Measurements from ENCODE around the gene PNLIPRP1.

PNLIPRP1 gene

DNA sequence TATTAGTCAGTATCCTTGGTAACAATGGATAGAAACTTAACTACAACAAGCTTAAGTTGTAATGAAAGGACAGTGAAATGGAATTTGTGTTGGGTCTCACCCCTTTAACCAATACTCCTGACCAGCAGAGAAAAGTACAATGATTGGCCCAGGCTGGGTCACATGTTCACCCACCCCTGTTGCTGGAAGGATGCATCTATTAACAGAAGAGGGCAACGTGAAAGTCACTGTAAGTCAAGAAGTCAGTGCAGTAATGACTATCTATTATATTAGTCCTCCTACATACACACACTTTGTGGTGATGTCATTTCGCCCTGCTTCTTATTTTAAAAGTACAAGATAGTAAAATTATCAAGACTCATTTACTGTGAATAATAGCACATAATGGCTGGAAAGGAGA is 46.2 kb downstream of the PNLIPRP1 start:
- Histone ChIP-seq H3K4me2 (ENCODE audit: low read depth, low read length, poor library complexity, severe bottlenecking) (no peak overlapping the region), H3F3A (ENCODE audit: insufficient read depth) (no peaks in the 10 kb centered on the region), H3K27ac (ENCODE audit: low read depth, low read length) (no peak overlapping the region), H3K9ac (ENCODE audit: low read length) (no peak overlapping the region), H3K27me3 (ENCODE audit: low read length) (no peaks in the 10 kb centered on the region), H3K9me2 (replicated peaks; ENCODE audit: insufficient read depth, low read length) (no peaks in the 10 kb centered on the region), H3K36me3 (ENCODE audit: low read length) (no peaks in the 10 kb centered on the region), H3K4me3 (ENCODE audit: insufficient read depth, low read length, poor library complexity, severe bottlenecking) (no peak overlapping the region), H3K79me2 (ENCODE audit: insufficient read depth, low read length) (no peaks in the 10 kb centered on the region), H3K9me3 (ENCODE audit: insufficient read depth, low read length) (no peaks in the 10 kb centered on the region), H2AFZ (ENCODE audit: low read depth, low read length, severe bottlenecking) (no peak overlapping the region), H4K20me1 (ENCODE audit: low read depth, low read length) (no peaks in the 10 kb centered on the region)
- TF ChIP-seq, protein P1, sequence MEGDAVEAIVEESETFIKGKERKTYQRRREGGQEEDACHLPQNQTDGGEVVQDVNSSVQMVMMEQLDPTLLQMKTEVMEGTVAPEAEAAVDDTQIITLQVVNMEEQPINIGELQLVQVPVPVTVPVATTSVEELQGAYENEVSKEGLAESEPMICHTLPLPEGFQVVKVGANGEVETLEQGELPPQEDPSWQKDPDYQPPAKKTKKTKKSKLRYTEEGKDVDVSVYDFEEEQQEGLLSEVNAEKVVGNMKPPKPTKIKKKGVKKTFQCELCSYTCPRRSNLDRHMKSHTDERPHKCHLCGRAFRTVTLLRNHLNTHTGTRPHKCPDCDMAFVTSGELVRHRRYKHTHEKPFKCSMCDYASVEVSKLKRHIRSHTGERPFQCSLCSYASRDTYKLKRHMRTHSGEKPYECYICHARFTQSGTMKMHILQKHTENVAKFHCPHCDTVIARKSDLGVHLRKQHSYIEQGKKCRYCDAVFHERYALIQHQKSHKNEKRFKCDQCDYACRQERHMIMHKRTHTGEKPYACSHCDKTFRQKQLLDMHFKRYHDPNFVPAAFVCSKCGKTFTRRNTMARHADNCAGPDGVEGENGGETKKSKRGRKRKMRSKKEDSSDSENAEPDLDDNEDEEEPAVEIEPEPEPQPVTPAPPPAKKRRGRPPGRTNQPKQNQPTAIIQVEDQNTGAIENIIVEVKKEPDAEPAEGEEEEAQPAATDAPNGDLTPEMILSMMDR (IDR thresholded peaks at IDR 0.05; ENCODE audit: insufficient read depth, low read length, poor library complexity, severe bottlenecking) = no peak
- no peak for TF ChIP-seq EZH2phosphoT487 (conservative IDR thresholded peaks at IDR 0.05; ENCODE audit: low read length)

DNA sequence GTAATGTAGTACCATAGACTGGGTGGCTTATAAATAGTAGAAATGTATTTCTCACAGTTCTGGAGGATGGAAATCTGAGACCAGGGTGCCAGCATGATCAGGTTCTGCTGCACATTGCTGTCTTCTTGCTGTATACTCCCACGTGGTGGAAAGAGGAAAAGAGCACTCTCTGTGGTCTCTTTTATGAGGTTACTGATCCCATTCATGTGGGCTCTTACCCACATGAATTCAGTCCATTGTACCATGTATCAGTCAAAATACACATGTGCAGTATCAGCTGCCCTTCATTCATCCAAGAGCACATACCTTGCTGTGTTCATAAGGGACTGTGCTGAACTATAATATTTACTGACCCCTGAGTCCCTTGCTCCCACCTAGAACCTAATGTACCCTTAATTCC is 47.1 kb downstream of the PNLIPRP1 start:
- Histone ChIP-seq H3K9ac (ENCODE audit: low read length) (no peak overlapping the region), H3K79me2 (ENCODE audit: insufficient read depth, low read length) (no peaks in the 10 kb centered on the region), H3K36me3 (ENCODE audit: low read length) (no peaks in the 10 kb centered on the region), H3K9me2 (replicated peaks; ENCODE audit: insufficient read depth, low read length) (no peaks in the 10 kb centered on the region), H3K9me3 (ENCODE audit: insufficient read depth, low read length) (no peaks in the 10 kb centered on the region), H3K4me3 (ENCODE audit: insufficient read depth, low read length, poor library complexity, severe bottlenecking) (no peak overlapping the region), H3K27ac (ENCODE audit: low read depth, low read length) (no peak overlapping the region), H2AFZ (ENCODE audit: low read depth, low read length, severe bottlenecking) (no peak overlapping the region), H3F3A (ENCODE audit: insufficient read depth) (no peaks in the 10 kb centered on the region), H3K4me2 (ENCODE audit: low read depth, low read length, poor library complexity, severe bottlenecking) (no peak overlapping the region), H3K27me3 (ENCODE audit: low read length) (no peaks in the 10 kb centered on the region), H4K20me1 (ENCODE audit: low read depth, low read length) (no peaks in the 10 kb centered on the region)
- no peak for TF ChIP-seq EZH2phosphoT487 (conservative IDR thresholded peaks at IDR 0.05; ENCODE audit: low read length)
- TF ChIP-seq, protein P1 (IDR thresholded peaks at IDR 0.05; ENCODE audit: insufficient read depth, low read length, poor library complexity, severe bottlenecking) = no peak

DNA sequence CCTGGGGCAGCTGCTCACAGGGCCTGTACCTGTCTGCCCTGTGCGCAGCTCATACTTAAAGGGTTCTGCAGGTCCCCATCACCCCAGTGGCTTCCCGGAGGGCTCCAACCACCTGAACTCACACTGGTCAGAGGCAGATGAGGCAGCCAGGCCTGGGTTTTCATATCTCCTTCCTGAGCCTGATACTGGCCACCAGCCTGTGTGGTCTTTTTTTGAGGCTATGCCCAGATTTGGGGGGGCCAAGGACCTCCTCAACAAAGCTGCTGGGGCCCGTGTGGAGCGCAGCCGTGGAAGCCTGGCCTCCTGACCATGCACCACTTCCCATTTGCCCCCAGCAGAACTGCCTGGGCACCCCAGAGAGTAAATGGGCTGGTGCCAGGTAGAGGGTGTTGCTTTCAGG is 55.7 kb downstream of the PNLIPRP1 start:
- Histone ChIP-seq H3K4me3 (ENCODE audit: insufficient read depth, low read length, poor library complexity, severe bottlenecking) (no peak overlapping the region), H3K27ac (ENCODE audit: low read depth, low read length) (no peak overlapping the region), H2AFZ (ENCODE audit: low read depth, low read length, severe bottlenecking) (no peak overlapping the region), H3F3A (ENCODE audit: insufficient read depth) (no peaks in the 10 kb centered on the region), H3K9me3 (ENCODE audit: insufficient read depth, low read length) (no peaks in the 10 kb centered on the region), H4K20me1 (ENCODE audit: low read depth, low read length) (no peaks in the 10 kb centered on the region), H3K9ac (ENCODE audit: low read length) (no peak overlapping the region), H3K4me2 (ENCODE audit: low read depth, low read length, poor library complexity, severe bottlenecking) (no peak overlapping the region), H3K79me2 (ENCODE audit: insufficient read depth, low read length) (no peaks in the 10 kb centered on the region), H3K9me2 (replicated peaks; ENCODE audit: insufficient read depth, low read length) (no peaks in the 10 kb centered on the region), H3K27me3 (ENCODE audit: low read length) (no peaks in the 10 kb centered on the region), H3K36me3 (ENCODE audit: low read length) (no peaks in the 10 kb centered on the region)
- TF ChIP-seq, protein P1 (IDR thresholded peaks at IDR 0.05; ENCODE audit: insufficient read depth, low read length, poor library complexity, severe bottlenecking) = no peak
- no peak for TF ChIP-seq EZH2phosphoT487 (conservative IDR thresholded peaks at IDR 0.05; ENCODE audit: low read length)

Measured in SU-DHL-6 (cell line).